Activated T-helper 1 cell treated with anti-CD3 and anti-CD28 coated beads, Interleukin-12 subunit alpha, Interleukin-12 subunit beta, Interleukin-2, Interleukin-4 antibody, amounts not matched to agents 30 ng/mL and 10 ng/mL and 1 ng/mL, durations not matched to agents 14 hours and 24 hours and 36 hours (primary cell): Measurements from ENCODE around the gene LHX6. TPM values are rescaled to one million over a fixed set of nuclear protein-coding genes. Genes with fewer than 3 reads are reported as not detected.

Experiments used
- DNase-seq: peaks from one replicate; pipeline ENCODE4 v3.0.0; 2021; ENCODE audit warnings: low spot score
- H3K27ac Mint-ChIP-seq: one replicate; pipeline ENCODE4 v1.8.0; 2021; ENCODE audit warnings: mild to moderate bottlenecking, mixed read lengths
- H3K27me3 Mint-ChIP-seq: one replicate; pipeline ENCODE4 v1.8.0; 2022; ENCODE audit warnings: mild to moderate bottlenecking, moderate library complexity, mixed read lengths; ENCODE audit not compliant: insufficient read depth
- H3K36me3 Mint-ChIP-seq: one replicate; pipeline ENCODE4 v1.8.0; 2021; ENCODE audit warnings: low read depth, mixed read lengths
- H3K4me1 Mint-ChIP-seq: one replicate; pipeline ENCODE4 v1.8.0; 2021; ENCODE audit warnings: low read depth, mixed read lengths
- H3K4me3 Mint-ChIP-seq: one replicate; pipeline ENCODE4 v1.8.0; 2021; ENCODE audit warnings: mild to moderate bottlenecking, moderate library complexity, mixed read lengths
- H3K9me3 Mint-ChIP-seq: one replicate; pipeline ENCODE4 v1.8.0; 2021; ENCODE audit warnings: mixed read lengths
- intact Hi-C: fragments of 100-400 bp; cut with micrococcal nuclease; formaldehyde crosslinking; loops from one replicate; pipeline ENCODE4 v1.15.1; 2024
- total RNA-seq: library from RNA; stranded (reverse); gene quantifications from 2 replicates; pipeline ENCODE4 v1.2.3, GENCODE V29; 2022

The LHX6 gene
- total RNA-seq, 1 donor from 2014 or later: 0.08 TPM

- H3K27ac Mint-ChIP-seq: no peak overlapping the region
- H3K9me3 Mint-ChIP-seq: no peaks in the 10 kb centered on the region
- no peaks in the 10 kb centered on the region for H3K4me1 Mint-ChIP-seq
- intact Hi-C loops: no loop called here
- DNase-seq: no peak
- no peak overlapping the region for H3K4me3 Mint-ChIP-seq
- no peaks in the 10 kb centered on the region for H3K36me3 Mint-ChIP-seq
- H3K27me3 Mint-ChIP-seq: peaks cover 13% of the 10 kb centered on the region
Measured at GRCh38 chr9:122206118-122207046, 22.4 kb downstream of the LHX6 start.

- intact Hi-C loops: no loop called here
- H3K27me3 Mint-ChIP-seq: peaks cover 9% of the 10 kb centered on the region
- no peaks in the 10 kb centered on the region for H3K9me3 Mint-ChIP-seq
- H3K27ac Mint-ChIP-seq: no peak overlapping the region
- no peak for DNase-seq
- H3K36me3 Mint-ChIP-seq: no peaks in the 10 kb centered on the region
- H3K4me3 Mint-ChIP-seq: no peak overlapping the region
- H3K4me1 Mint-ChIP-seq: no peaks in the 10 kb centered on the region
Measured at GRCh38 chr9:122205176-122205575, 23.6 kb downstream of the LHX6 start.

- Mint-ChIP-seq H3K4me3 (no peak overlapping the region), H3K9me3 (no peaks in the 10 kb centered on the region), H3K4me1 (no peaks in the 10 kb centered on the region), H3K36me3 (no peaks in the 10 kb centered on the region), H3K27me3 (peaks cover 7% of the 10 kb centered on the region), H3K27ac (no peak overlapping the region)
- intact Hi-C loops: no loop called here
- DNase-seq: no peak
Measured at GRCh38 chr9:122204491-122204890, 24.3 kb downstream of the LHX6 start.

GRCh38 chr9:122204055-122204454 lies 24.7 kb downstream of the LHX6 start:
- no peaks in the 10 kb centered on the region for H3K9me3 Mint-ChIP-seq
- H3K27ac Mint-ChIP-seq: no peak overlapping the region
- intact Hi-C loops: no loop called here
- DNase-seq: no peak
- H3K36me3 Mint-ChIP-seq: no peaks in the 10 kb centered on the region
- peaks cover 7% of the 10 kb centered on the region for H3K27me3 Mint-ChIP-seq
- H3K4me1 Mint-ChIP-seq: no peaks in the 10 kb centered on the region
- H3K4me3 Mint-ChIP-seq: no peak overlapping the region

GRCh38 chr9:122202111-122202510 lies 26.6 kb downstream of the LHX6 start:
- intact Hi-C loops: no loop called here
- Mint-ChIP-seq H3K4me1 (no peaks in the 10 kb centered on the region), H3K36me3 (no peaks in the 10 kb centered on the region), H3K9me3 (no peaks in the 10 kb centered on the region), H3K4me3 (no peak overlapping the region), H3K27ac (no peak overlapping the region), H3K27me3 (peaks cover 2% of the 10 kb centered on the region)
- DNase-seq: no peak

GRCh38 chr9:122201641-122202040 lies 27.1 kb downstream of the LHX6 start:
- no peak for DNase-seq
- H3K4me1 Mint-ChIP-seq: no peaks in the 10 kb centered on the region
- peaks cover 5% of the 10 kb centered on the region for H3K27me3 Mint-ChIP-seq
- H3K4me3 Mint-ChIP-seq: no peak overlapping the region
- no peaks in the 10 kb centered on the region for H3K36me3 Mint-ChIP-seq
- H3K9me3 Mint-ChIP-seq: no peaks in the 10 kb centered on the region
- no peak overlapping the region for H3K27ac Mint-ChIP-seq
- intact Hi-C loops: no loop called here

GRCh38 chr9:122200960-122201595 lies 27.7 kb downstream of the LHX6 start:
- H3K9me3 Mint-ChIP-seq: no peaks in the 10 kb centered on the region
- intact Hi-C loops: no loop called here
- H3K4me1 Mint-ChIP-seq: no peaks in the 10 kb centered on the region
- peaks cover 5% of the 10 kb centered on the region for H3K27me3 Mint-ChIP-seq
- DNase-seq: no peak
- no peaks in the 10 kb centered on the region for H3K36me3 Mint-ChIP-seq
- no peak overlapping the region for H3K27ac Mint-ChIP-seq
- H3K4me3 Mint-ChIP-seq: no peak overlapping the region

GRCh38 chr9:122197882-122198281 lies 30.9 kb downstream of the LHX6 start:
- H3K9me3 Mint-ChIP-seq: no peaks in the 10 kb centered on the region
- intact Hi-C loops: no loop called here
- peaks cover 5% of the 10 kb centered on the region for H3K27me3 Mint-ChIP-seq
- no peaks in the 10 kb centered on the region for H3K36me3 Mint-ChIP-seq
- no peak overlapping the region for H3K27ac Mint-ChIP-seq
- DNase-seq: no peak
- H3K4me3 Mint-ChIP-seq: no peak overlapping the region
- H3K4me1 Mint-ChIP-seq: no peaks in the 10 kb centered on the region

GRCh38 chr9:122197426-122197825 lies 31.3 kb downstream of the LHX6 start:
- peaks cover 5% of the 10 kb centered on the region for H3K27me3 Mint-ChIP-seq

GRCh38 chr9:122195875-122196274 lies 32.9 kb downstream of the LHX6 start:
- Mint-ChIP-seq H3K27ac (no peak overlapping the region), H3K4me1 (no peaks in the 10 kb centered on the region), H3K27me3 (peaks cover 5% of the 10 kb centered on the region), H3K9me3 (no peaks in the 10 kb centered on the region), H3K4me3 (no peak overlapping the region), H3K36me3 (no peaks in the 10 kb centered on the region)
- DNase-seq: no peak
- intact Hi-C loops: no loop called here

More at GRCh38 chr9:122197426-122197825, 31.3 kb downstream of the LHX6 start:
- intact Hi-C loops: no loop called here
- no peaks in the 10 kb centered on the region for H3K36me3 Mint-ChIP-seq
- H3K4me1 Mint-ChIP-seq: no peaks in the 10 kb centered on the region
- H3K27ac Mint-ChIP-seq: no peak overlapping the region
- no peak overlapping the region for H3K4me3 Mint-ChIP-seq
- DNase-seq: no peak
- no peaks in the 10 kb centered on the region for H3K9me3 Mint-ChIP-seq

GRCh38 chr9:122193651-122194050 lies 35.1 kb downstream of the LHX6 start:
- Mint-ChIP-seq H3K27ac (no peak overlapping the region), H3K36me3 (no peaks in the 10 kb centered on the region), H3K4me3 (no peak overlapping the region), H3K27me3 (peaks cover 5% of the 10 kb centered on the region), H3K4me1 (no peaks in the 10 kb centered on the region), H3K9me3 (no peaks in the 10 kb centered on the region)
- intact Hi-C loops: no loop called here
- DNase-seq: no peak

- Mint-ChIP-seq H3K36me3 (no peaks in the 10 kb centered on the region), H3K27ac (no peak overlapping the region), H3K4me1 (no peaks in the 10 kb centered on the region), H3K27me3 (peaks cover 3% of the 10 kb centered on the region), H3K4me3 (no peak overlapping the region), H3K9me3 (no peaks in the 10 kb centered on the region)
- intact Hi-C loops: no loop called here
- DNase-seq: no peak
Measured at GRCh38 chr9:122192914-122193525, 35.7 kb downstream of the LHX6 start.

GRCh38 chr9:122192261-122192875 lies 36.4 kb downstream of the LHX6 start:
- intact Hi-C loops: no loop called here
- Mint-ChIP-seq H3K9me3 (no peaks in the 10 kb centered on the region), H3K4me1 (no peaks in the 10 kb centered on the region), H3K27ac (no peak overlapping the region), H3K36me3 (no peaks in the 10 kb centered on the region), H3K4me3 (no peak overlapping the region), H3K27me3 (peaks cover 3% of the 10 kb centered on the region)
- no peak for DNase-seq
